ENCODE measurements around the gene CDC42SE1. TPM values are rescaled to one million over a fixed set of nuclear protein-coding genes. Genes with fewer than 3 reads are reported as not detected.

Gene CDC42SE1
- total and polyA plus RNA-seq, 2 donors, result 47.2 to 62.1 TPM

GRCh38 chr1:151009206-151009587 is 50.2 kb downstream of the CDC42SE1 start:
- Histone ChIP-seq H3K36me3 (ENCODE audit: insufficient read depth) (no peaks in the 10 kb centered on the region), H3K4me3 (ENCODE audit: low read depth, low read length) (peak overlapping the region; percentile 66), H3K4me1 (ENCODE audit: insufficient read depth) (peaks cover 1% of the 10 kb centered on the region), H3K27ac (ENCODE audit: low read depth) (peak overlapping the region; percentile 73)
- DNase-seq (ENCODE audit: extremely low spot score), result no peak
- WGBS, result 32% methylated on average over 3 of the region's 3 CpGs

GRCh38 chr1:151008244-151009205 is 50.9 kb downstream of the CDC42SE1 start, which contains the start of gene PRUNE1:
Gene PRUNE1, plus strand, starts transcription at chr1:151008449. Its CDS starts 184 bp downstream, at chr1:151008633.
- Histone ChIP-seq H3K4me3 (ENCODE audit: low read depth, low read length) (peak within 1 kb of the TSS; percentile 66), H3K36me3 (ENCODE audit: insufficient read depth) (no peaks in the 10 kb centered on the region), H3K27ac (ENCODE audit: low read depth) (peak within 1 kb of the TSS; percentile 89), H3K4me1 (ENCODE audit: insufficient read depth) (peaks cover 1% of the 10 kb centered on the region)
- peak; percentile 92 for DNase-seq (ENCODE audit: extremely low spot score)
- under 1% methylated on average over 69 of the region's 69 CpGs for WGBS

GRCh38 chr1:151007853-151008243 is 51.6 kb downstream of the CDC42SE1 start:
- H3K4me1 ChIP-seq (ENCODE audit: insufficient read depth), result peaks cover 1% of the 10 kb centered on the region
- no peaks in the 10 kb centered on the region for H3K36me3 ChIP-seq (ENCODE audit: insufficient read depth)
- H3K4me3 ChIP-seq (ENCODE audit: low read depth, low read length), result no peak overlapping the region
- 7% methylated on average over 4 of the region's 4 CpGs for WGBS
- no peak for DNase-seq (ENCODE audit: extremely low spot score)
- H3K27ac ChIP-seq (ENCODE audit: low read depth), result peak overlapping the region; percentile 89

- under 1% methylated on average over 18 of the region's 18 CpGs for WGBS
- H3K4me3 ChIP-seq (ENCODE audit: low read depth, low read length), result peak within 1 kb of the TSS; percentile 54
- H3K36me3 ChIP-seq (ENCODE audit: insufficient read depth), result no peaks in the 10 kb centered on the region
- H3K27ac ChIP-seq (ENCODE audit: low read depth), result peak within 1 kb of the TSS; percentile 89
- DNase-seq (ENCODE audit: extremely low spot score), result peak; percentile 83
- H3K4me1 ChIP-seq (ENCODE audit: insufficient read depth), result peaks cover 1% of the 10 kb centered on the region
These were observed 52.9 kb downstream of the CDC42SE1 start, which contains the start of gene MINDY1 for GRCh38 chr1:151006327-151007052. Gene MINDY1, minus strand, starts transcription at chr1:151006902. Its CDS starts 4,285 bp downstream, at chr1:151002617.

GRCh38 chr1:151005729-151006319 is 53.6 kb downstream of the CDC42SE1 start:
- Histone ChIP-seq H3K27ac (ENCODE audit: low read depth) (peak overlapping the region; percentile 88), H3K4me1 (ENCODE audit: insufficient read depth) (peaks cover 1% of the 10 kb centered on the region), H3K4me3 (ENCODE audit: low read depth, low read length) (peak overlapping the region; percentile 54), H3K36me3 (ENCODE audit: insufficient read depth) (no peaks in the 10 kb centered on the region)
- DNase-seq (ENCODE audit: extremely low spot score), result no peak
- WGBS, result 8% methylated on average over 4 of the region's 4 CpGs

- DNase-seq (ENCODE audit: extremely low spot score), result no peak
- no peaks in the 10 kb centered on the region for H3K36me3 ChIP-seq (ENCODE audit: insufficient read depth)
- H3K27ac ChIP-seq (ENCODE audit: low read depth), result no peak overlapping the region
- H3K4me3 ChIP-seq (ENCODE audit: low read depth, low read length), result no peak overlapping the region
- H3K4me1 ChIP-seq (ENCODE audit: insufficient read depth), result no peaks in the 10 kb centered on the region
These were observed 56.2 kb downstream of the CDC42SE1 start for GRCh38 chr1:151003180-151003579.

- Histone ChIP-seq H3K4me1 (ENCODE audit: insufficient read depth) (no peaks in the 10 kb centered on the region), H3K27ac (ENCODE audit: low read depth) (no peak overlapping the region), H3K36me3 (ENCODE audit: insufficient read depth) (peaks cover 4% of the 10 kb centered on the region), H3K4me3 (ENCODE audit: low read depth, low read length) (no peak overlapping the region)
- 33% methylated on average over 2 of the region's 2 CpGs for WGBS
- no peak for DNase-seq (ENCODE audit: extremely low spot score)
These were observed 56.8 kb downstream of the CDC42SE1 start for GRCh38 chr1:151002611-151003010.

GRCh38 chr1:151002051-151002450 is 57.4 kb downstream of the CDC42SE1 start:
- Histone ChIP-seq H3K4me1 (ENCODE audit: insufficient read depth) (no peaks in the 10 kb centered on the region), H3K4me3 (ENCODE audit: low read depth, low read length) (no peak overlapping the region), H3K36me3 (ENCODE audit: insufficient read depth) (peaks cover 6% of the 10 kb centered on the region), H3K27ac (ENCODE audit: low read depth) (no peak overlapping the region)
- WGBS, result 86% methylated on average over 3 of the region's 3 CpGs
- DNase-seq (ENCODE audit: extremely low spot score), result no peak

GRCh38 chr1:151001602-151002001 is 57.8 kb downstream of the CDC42SE1 start:
- H3K27ac ChIP-seq (ENCODE audit: low read depth), result no peak overlapping the region
- H3K36me3 ChIP-seq (ENCODE audit: insufficient read depth), result peaks cover 6% of the 10 kb centered on the region
- DNase-seq (ENCODE audit: extremely low spot score), result no peak
- WGBS, result 80% methylated on average over 4 of the region's 4 CpGs
- H3K4me3 ChIP-seq (ENCODE audit: low read depth, low read length), result no peak overlapping the region
- no peaks in the 10 kb centered on the region for H3K4me1 ChIP-seq (ENCODE audit: insufficient read depth)

Small RNA genes lying within 50 kb of the gene (small RNA-seq; reads per million reads assigned to genes)
- gene RNU6-884P, result not detected

Other genes with a start within 250 kb of the CDC42SE1 start
- gene ARNT, start 183.0 kb downstream of the CDC42SE1 start, total RNA-seq, result 62.9 TPM
- 32.1 TPM for gene ARNT, start 183.0 kb downstream of the CDC42SE1 start, polyA plus RNA-seq
- gene CTXND2, start 172.5 kb downstream of the CDC42SE1 start, total RNA-seq, result not detected
- not detected for gene CTXND2, start 172.5 kb downstream of the CDC42SE1 start, polyA plus RNA-seq
- 47.6 TPM for gene SETDB1, start 133.3 kb downstream of the CDC42SE1 start, total RNA-seq
- gene SETDB1, start 133.3 kb downstream of the CDC42SE1 start, polyA plus RNA-seq, result 21.0 TPM
- gene CERS2, start 84.8 kb downstream of the CDC42SE1 start, total RNA-seq, result 75.1 TPM
- 131 TPM for gene CERS2, start 84.8 kb downstream of the CDC42SE1 start, polyA plus RNA-seq
- gene ANXA9, start 77.3 kb downstream of the CDC42SE1 start, total RNA-seq, result 5.2 TPM
- gene ANXA9, start 77.3 kb downstream of the CDC42SE1 start, polyA plus RNA-seq, result 0.95 TPM
- 19.7 TPM for gene MINDY1, start 52.7 kb downstream of the CDC42SE1 start, total RNA-seq
- gene MINDY1, start 52.7 kb downstream of the CDC42SE1 start, polyA plus RNA-seq, result 19.6 TPM
- gene PRUNE1, start 51.2 kb downstream of the CDC42SE1 start, total RNA-seq, result 19.1 TPM
- gene PRUNE1, start 51.2 kb downstream of the CDC42SE1 start, polyA plus RNA-seq, result 23.5 TPM
- 10.9 TPM for gene BNIPL, start 23.0 kb downstream of the CDC42SE1 start, total RNA-seq
- gene BNIPL, start 23.0 kb downstream of the CDC42SE1 start, polyA plus RNA-seq, result 1.9 TPM
- 1.4 TPM for gene C1orf56, start 11.9 kb downstream of the CDC42SE1 start, total RNA-seq
- 9.4 TPM for gene C1orf56, start 11.9 kb downstream of the CDC42SE1 start, polyA plus RNA-seq
- gene MLLT11, start 775 bp upstream of the CDC42SE1 start, total RNA-seq, result 4.8 TPM
- gene MLLT11, start 775 bp upstream of the CDC42SE1 start, polyA plus RNA-seq, result 4.9 TPM
- gene GABPB2, start 11.1 kb upstream of the CDC42SE1 start, total RNA-seq, result 16.9 TPM
- 6.4 TPM for gene GABPB2, start 11.1 kb upstream of the CDC42SE1 start, polyA plus RNA-seq
- 10.4 TPM for gene SEMA6C, start 87.0 kb upstream of the CDC42SE1 start, total RNA-seq
- 13.7 TPM for gene SEMA6C, start 87.0 kb upstream of the CDC42SE1 start, polyA plus RNA-seq
- 4.0 TPM for gene TNFAIP8L2, start 97.0 kb upstream of the CDC42SE1 start, total RNA-seq
- gene TNFAIP8L2, start 97.0 kb upstream of the CDC42SE1 start, polyA plus RNA-seq, result 5.4 TPM
- gene LYSMD1, start 106.3 kb upstream of the CDC42SE1 start, total RNA-seq, result 6.8 TPM
- gene LYSMD1, start 106.3 kb upstream of the CDC42SE1 start, polyA plus RNA-seq, result 14.0 TPM
- gene SCNM1, start 106.5 kb upstream of the CDC42SE1 start, total RNA-seq, result 22.4 TPM
- gene SCNM1, start 106.5 kb upstream of the CDC42SE1 start, polyA plus RNA-seq, result 49.5 TPM
- 2.3 TPM for gene TMOD4, start 116.4 kb upstream of the CDC42SE1 start, total RNA-seq
- gene TMOD4, start 116.4 kb upstream of the CDC42SE1 start, polyA plus RNA-seq, result 0.76 TPM
- gene VPS72, start 130.6 kb upstream of the CDC42SE1 start, total RNA-seq, result 32.1 TPM
- 44.4 TPM for gene VPS72, start 130.6 kb upstream of the CDC42SE1 start, polyA plus RNA-seq
- gene PIP5K1A, start 138.9 kb upstream of the CDC42SE1 start, total RNA-seq, result 77.0 TPM
- 22.1 TPM for gene PIP5K1A, start 138.9 kb upstream of the CDC42SE1 start, polyA plus RNA-seq
- 77.2 TPM for gene PSMD4, start 195.1 kb upstream of the CDC42SE1 start, total RNA-seq
- gene PSMD4, start 195.1 kb upstream of the CDC42SE1 start, polyA plus RNA-seq, result 191 TPM
- gene ZNF687, start 222.7 kb upstream of the CDC42SE1 start, total RNA-seq, result 8.1 TPM
- gene ZNF687, start 222.7 kb upstream of the CDC42SE1 start, polyA plus RNA-seq, result 15.9 TPM